DND-41 (cell line): ENCODE data around the gene C11orf98.

Source experiments
- EZH2 ChIP-seq: IDR thresholded peaks from 3 replicates; pipeline ENCODE4 v1.6.1; 2012; ENCODE audit warnings: borderline replicate concordance, low read depth, mild to moderate bottlenecking, moderate library complexity, low read length, inconsistent platforms; ENCODE audit not compliant: severe bottlenecking
- TF ChIP-seq, protein P1 (sequence below): IDR thresholded peaks from 2 replicates; pipeline ENCODE4 v1.5.1; 2012; ENCODE audit warnings: borderline replicate concordance, low read length, moderate library complexity, mild to moderate bottlenecking; ENCODE audit not compliant: poor library complexity, severe bottlenecking; ENCODE audit errors: extremely low read depth

DNA sequence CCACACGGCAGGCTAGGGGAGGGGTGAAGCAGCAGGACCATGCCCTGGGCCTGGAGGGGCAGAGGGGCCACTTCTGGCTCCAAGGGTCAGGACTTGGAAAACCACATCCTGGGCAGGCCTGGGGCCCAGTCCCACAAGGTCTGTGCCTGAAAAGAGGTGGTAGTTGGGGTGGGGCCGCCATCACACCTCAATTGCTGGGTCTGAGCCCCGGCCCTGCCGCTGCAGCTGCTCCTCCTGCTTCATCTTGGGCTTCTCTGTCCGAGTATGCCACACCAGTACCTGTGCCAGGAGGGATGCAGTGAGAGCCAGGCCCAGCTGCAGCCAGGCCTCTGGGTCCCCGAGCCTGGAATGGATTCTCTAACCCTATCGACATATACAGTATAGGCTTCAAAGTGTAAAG, 49.5 kb downstream of the C11orf98 start:
- TF ChIP-seq, protein P1, sequence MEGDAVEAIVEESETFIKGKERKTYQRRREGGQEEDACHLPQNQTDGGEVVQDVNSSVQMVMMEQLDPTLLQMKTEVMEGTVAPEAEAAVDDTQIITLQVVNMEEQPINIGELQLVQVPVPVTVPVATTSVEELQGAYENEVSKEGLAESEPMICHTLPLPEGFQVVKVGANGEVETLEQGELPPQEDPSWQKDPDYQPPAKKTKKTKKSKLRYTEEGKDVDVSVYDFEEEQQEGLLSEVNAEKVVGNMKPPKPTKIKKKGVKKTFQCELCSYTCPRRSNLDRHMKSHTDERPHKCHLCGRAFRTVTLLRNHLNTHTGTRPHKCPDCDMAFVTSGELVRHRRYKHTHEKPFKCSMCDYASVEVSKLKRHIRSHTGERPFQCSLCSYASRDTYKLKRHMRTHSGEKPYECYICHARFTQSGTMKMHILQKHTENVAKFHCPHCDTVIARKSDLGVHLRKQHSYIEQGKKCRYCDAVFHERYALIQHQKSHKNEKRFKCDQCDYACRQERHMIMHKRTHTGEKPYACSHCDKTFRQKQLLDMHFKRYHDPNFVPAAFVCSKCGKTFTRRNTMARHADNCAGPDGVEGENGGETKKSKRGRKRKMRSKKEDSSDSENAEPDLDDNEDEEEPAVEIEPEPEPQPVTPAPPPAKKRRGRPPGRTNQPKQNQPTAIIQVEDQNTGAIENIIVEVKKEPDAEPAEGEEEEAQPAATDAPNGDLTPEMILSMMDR: no peak
- TF ChIP-seq EZH2: no peak
